Gastroesophageal sphincter (tissue), 4 donors: ENCODE results near the gene MCC. TPM values are rescaled to one million over a fixed set of nuclear protein-coding genes. Genes with fewer than 3 reads are reported as not detected.

ENCODE experiments used
- ATAC-seq: fragments of 150-250 bp; one replicate; pipeline ENCODE4 v1.9.1; 2016; ENCODE audit warnings: mild to moderate bottlenecking, moderate library complexity
- H3K27ac ChIP-seq, 4 donors: fragments of 200-600 bp; sonication (generic) in 3 of 4; 1 replicate in 3 of 4; 2 replicates in 1 of 4; pipeline ENCODE4 v1.5.1; 2016 to 2019
- H3K27me3 ChIP-seq: fragments of 200-600 bp; sonication (generic); one replicate; pipeline ENCODE4 v1.5.1; 2019
- H3K36me3 ChIP-seq, 2 donors: fragments of 200-600 bp; sonication (generic); one replicate each; pipeline ENCODE4 v1.5.1; 2019; ENCODE audit warnings: control low read depth in 1 of 2
- H3K4me1 ChIP-seq, 3 donors: fragments of 200-600 bp; sonication (generic); 1 replicate in 2 of 3; 2 replicates in 1 of 3; pipeline ENCODE4 v1.5.1; 2016 to 2019; ENCODE audit warnings: control low read depth in 2 of 3
- H3K4me3 ChIP-seq, 2 donors: fragments of 200-600 bp; sonication (generic); one replicate each; pipeline ENCODE4 v1.5.1; 2019; ENCODE audit warnings: mild to moderate bottlenecking in 1 of 2, moderate library complexity in 1 of 2
- H3K9me3 ChIP-seq, 3 donors: fragments of 200-600 bp; sonication (generic); one replicate each; pipeline ENCODE4 v1.5.1; 2017 to 2019; ENCODE audit warnings: control low read depth in 2 of 3
- CTCF ChIP-seq, 4 experiments: fragments of 200-600 bp in 2 of 4; fragments of 450-650 bp in 2 of 4; sonication (generic) in 1 of 4; IDR thresholded peaks; one replicate each; pipeline ENCODE4 v1.5.1; 2017 to 2019; ENCODE audit warnings: antibody characterized with exemption in 4 of 4, mild to moderate bottlenecking in 2 of 4, moderate library complexity in 2 of 4
- EP300 ChIP-seq: sonication (generic); formaldehyde crosslinking; IDR thresholded peaks from one replicate; pipeline ENCODE4 v1.6.1; 2017; ENCODE audit warnings: antibody characterized with exemption, mild to moderate bottlenecking
- POLR2A ChIP-seq, 2 donors: fragments of 450-650 bp; IDR thresholded peaks; one replicate each; pipeline ENCODE4 v1.6.1; 2017; ENCODE audit warnings: antibody characterized with exemption in 2 of 2, mild to moderate bottlenecking in 2 of 2, moderate library complexity in 1 of 2
- POLR2AphosphoS5 ChIP-seq: sonication (generic); formaldehyde crosslinking; IDR thresholded peaks from one replicate; pipeline ENCODE4 v1.6.1; 2017; ENCODE audit warnings: antibody characterized with exemption
- WGBS, 2 donors: methylation state at CpG; one replicate each; pipeline ENCODE4 v1.1.5; 2018; ENCODE audit warnings: low coverage in 1 of 2; 5-methylcytosine and 5-hydroxymethylcytosine counted together
- total RNA-seq, 4 donors: library from RNA; depleted of rRNA; stranded (reverse); fragments of >200 nt; gene quantifications; one replicate each; pipeline ENCODE4 v1.1.0, GENCODE V29; 2016

The MCC gene
- total RNA-seq, 4 donors from 2014 or later, result 20.5 to 28.7 (median 23.5) TPM

GRCh38 chr5:113217619-113218184, 270.6 kb downstream of the MCC start:
- ATAC-seq, result no peak
- H3K27ac ChIP-seq, result no peak overlapping the region

GRCh38 chr5:113216545-113216944, 271.7 kb downstream of the MCC start:
- TF ChIP-seq POLR2A (IDR thresholded peaks at IDR 0.05), result no peak
- no peak for TF ChIP-seq EP300
- TF ChIP-seq POLR2AphosphoS5, result no peak
- no peak for TF ChIP-seq CTCF (IDR thresholded peaks at IDR 0.05)
- Histone ChIP-seq H3K9me3 (no peaks in the 10 kb centered on the region), H3K36me3 (no peaks in the 10 kb centered on the region), H3K27ac (no peak overlapping the region), H3K27me3 (no peaks in the 10 kb centered on the region), H3K4me3 (no peak overlapping the region), H3K4me1 (peaks cover 0 to 40% (median 0%) of the 10 kb centered on the region in 3 donors)
- no peak for ATAC-seq
- WGBS, 2 donors, result 93 to 97% methylated on average over 3 of the region's 3 CpGs

More at GRCh38 chr5:113217619-113218184, 270.6 kb downstream of the MCC start:
- Histone ChIP-seq H3K36me3 (no peaks in the 10 kb centered on the region), H3K9me3 (no peaks in the 10 kb centered on the region), H3K27me3 (no peaks in the 10 kb centered on the region), H3K4me1 (peaks cover 0 to 28% (median 0%) of the 10 kb centered on the region in 3 donors), H3K4me3 (no peak overlapping the region)
- TF ChIP-seq EP300, result no peak
- TF ChIP-seq CTCF (IDR thresholded peaks at IDR 0.05), result no peak
- TF ChIP-seq POLR2A (IDR thresholded peaks at IDR 0.05), result no peak
- TF ChIP-seq POLR2AphosphoS5, result no peak
- 46 to 73% methylated on average over 6 to 9 of the region's 9 CpGs for WGBS, 2 donors

DNA sequence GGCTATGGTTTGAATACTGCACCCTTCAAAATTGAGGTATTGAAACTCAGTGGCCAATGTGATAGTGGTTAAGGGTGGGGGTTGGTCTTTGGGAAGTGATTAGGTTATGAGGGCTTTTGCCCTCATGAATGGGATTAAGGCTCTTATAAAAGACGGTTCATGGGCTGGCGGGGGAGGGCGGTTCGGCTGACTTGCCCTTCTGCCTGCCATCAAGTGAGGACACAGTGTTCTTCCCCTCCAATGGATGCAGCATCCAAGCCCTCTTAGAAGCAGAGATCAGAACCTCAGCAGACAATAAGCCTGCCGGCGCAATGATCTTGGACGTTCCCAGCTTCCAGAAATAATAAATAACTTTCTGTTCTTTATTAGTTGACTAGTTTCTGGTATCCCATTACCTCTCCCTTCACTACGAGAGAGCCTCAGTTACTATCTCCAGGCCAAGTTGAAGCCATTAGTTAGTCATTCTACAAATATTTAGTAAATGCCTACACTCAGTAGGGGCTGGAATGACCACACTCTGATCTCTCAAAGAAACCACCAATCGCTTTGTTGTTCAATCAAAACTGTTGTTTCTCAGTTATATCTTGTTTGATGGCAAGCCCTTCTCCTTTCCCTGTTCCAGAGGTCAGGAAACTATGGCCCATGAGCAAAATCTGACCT, 272.7 kb downstream of the MCC start:
- TF ChIP-seq CTCF (IDR thresholded peaks at IDR 0.05) (no peak), POLR2AphosphoS5 (no peak), EP300 (no peak), POLR2A (IDR thresholded peaks at IDR 0.05) (no peak)
- no peak overlapping the region for H3K27ac ChIP-seq
- WGBS, 2 donors, result 97% methylated on average over 6 to 8 of the region's 9 CpGs
- H3K27me3 ChIP-seq, result no peaks in the 10 kb centered on the region
- no peaks in the 10 kb centered on the region for H3K9me3 ChIP-seq
- no peak for ATAC-seq
- H3K4me3 ChIP-seq, result no peak overlapping the region
- no peaks in the 10 kb centered on the region for H3K36me3 ChIP-seq
- peaks cover 0 to 41% (median 0%) of the 10 kb centered on the region in 3 donors for H3K4me1 ChIP-seq

GRCh38 chr5:113214606-113215323, 273.5 kb downstream of the MCC start:
- no peaks in the 10 kb centered on the region for H3K9me3 ChIP-seq
- TF ChIP-seq POLR2AphosphoS5 (no peak), POLR2A (IDR thresholded peaks at IDR 0.05) (no peak), CTCF (IDR thresholded peaks at IDR 0.05) (no peak), EP300 (no peak)
- H3K27me3 ChIP-seq, result no peaks in the 10 kb centered on the region
- no peak for ATAC-seq
- H3K27ac ChIP-seq, result no peak overlapping the region
- 27 to 88% methylated on average over 1 of the region's 1 CpG for WGBS, 2 donors
- H3K4me1 ChIP-seq, result peaks cover 0 to 41% (median 0%) of the 10 kb centered on the region in 3 donors
- H3K4me3 ChIP-seq, result no peak overlapping the region
- no peaks in the 10 kb centered on the region for H3K36me3 ChIP-seq
